Panc1 (cell line): ENCODE data around the gene MAML3. TPM values are rescaled to one million over a fixed set of nuclear protein-coding genes. Genes with fewer than 3 reads are reported as not detected.

ENCODE experiments used
- ATAC-seq: fragments of 200-7000 bp; cut with Tn5 transposase; 2 replicates; pipeline ENCODE4 v1.9.1; 2020; ENCODE audit warnings: mild to moderate bottlenecking, moderate library complexity
- BruUV-seq: library from RNA; stranded (reverse); fragments of 400-500 nt; replicated peaks from 2 replicates; lab custom pipeline; 2021; lab: Mats Ljungman, UMichigan
- CTCF ChIA-PET: fragments of 300-600 bp; sonication (Branson Sonifier 250); formaldehyde crosslinking; loops from one replicate; lab custom pipeline; 2022; ENCODE audit warnings: antibody characterized with exemption; lab: Charles Lee
- POLR2A ChIA-PET: fragments of 300-600 bp; sonication (Branson Sonifier 250); formaldehyde crosslinking; loops from one replicate; lab custom pipeline; 2022; ENCODE audit warnings: antibody characterized with exemption; lab: Charles Lee
- DNase-seq: peaks from one replicate; pipeline ENCODE4 v3.0.0-alpha.2; 2010; ENCODE audit warnings: low read depth, low spot score
- H3K27ac ChIP-seq: 2 replicates; pipeline ENCODE4 v1.5.1; 2011; ENCODE audit warnings: mild to moderate bottlenecking, low read length, inconsistent platforms
- H3K27me3 ChIP-seq: fragments of 200-500 bp; sonication (Bioruptor generic); 2 replicates; pipeline ENCODE4 v1.6.0; 2014; ENCODE audit warnings: low read length, inconsistent platforms; ENCODE audit not compliant: control insufficient read depth, insufficient read depth
- H3K36me3 ChIP-seq: fragments of 200-500 bp; sonication (Bioruptor generic); 2 replicates; pipeline ENCODE4 v1.5.1; 2014; ENCODE audit warnings: inconsistent platforms, mild to moderate bottlenecking, low read length, moderate library complexity; ENCODE audit not compliant: control insufficient read depth, insufficient read depth
- H3K4me1 ChIP-seq: 2 replicates; pipeline ENCODE4 v1.5.1; 2011; ENCODE audit warnings: inconsistent platforms, mild to moderate bottlenecking, low read length, moderate library complexity; ENCODE audit not compliant: control insufficient read depth, insufficient read depth
- H3K4me3 ChIP-seq, 2 experiments: 2 replicates each; pipeline ENCODE4 v1.5.1; 2011 to 2012; ENCODE audit warnings: low read depth in 2 of 2, low read length in 2 of 2, mild to moderate bottlenecking in 2 of 2, inconsistent platforms in 1 of 2, moderate library complexity in 1 of 2
- H3K9me3 ChIP-seq: fragments of 200-500 bp; sonication (Bioruptor generic); 2 replicates; pipeline ENCODE4 v1.5.1; 2014; ENCODE audit warnings: low read depth, mild to moderate bottlenecking, inconsistent platforms, low read length, moderate library complexity; ENCODE audit not compliant: control insufficient read depth, insufficient read depth
- CTCF ChIP-seq: fragments of 450-650 bp; IDR thresholded peaks from 2 replicates; pipeline ENCODE4 v1.5.1; 2017; ENCODE audit warnings: mild to moderate bottlenecking
- POLR2AphosphoS5 ChIP-seq: IDR thresholded peaks from 2 replicates; pipeline ENCODE4 v1.6.1; 2012; ENCODE audit warnings: mild to moderate bottlenecking, low read depth, low read length, moderate library complexity
- REST ChIP-seq, 2 experiments: IDR thresholded peaks; 2 replicates each; pipeline ENCODE4 v1.6.1; 2011 to 2012; ENCODE audit warnings: low read depth in 2 of 2, control low read depth in 1 of 2, low read length in 1 of 2, mild to moderate bottlenecking in 1 of 2, moderate library complexity in 1 of 2; ENCODE audit not compliant: insufficient read depth in 1 of 2
- SIN3A ChIP-seq: IDR thresholded peaks from 2 replicates; pipeline ENCODE4 v1.6.1; 2012; ENCODE audit warnings: low read depth, mild to moderate bottlenecking, low read length, moderate library complexity, borderline replicate concordance; ENCODE audit not compliant: insufficient read depth
- TCF7L2 ChIP-seq: IDR thresholded peaks from 2 replicates; pipeline ENCODE4 v1.6.1; 2011; ENCODE audit warnings: mild to moderate bottlenecking, low read depth, low read length, inconsistent platforms
- in situ Hi-C: cut with HindIII; loops from 2 replicates; pipeline ENCODE4 v1.10.0; 2016; ENCODE audit warnings: low sequenced_read_pairs, low pct_unique_long_range_greater_than_20kb
- intact Hi-C: fragments of 100-400 bp; cut with micrococcal nuclease; formaldehyde crosslinking; loops from one replicate; pipeline ENCODE4 v1.10.0; 2022; ENCODE audit not compliant: unreplicated experiment
- total RNA-seq: library from RNA; stranded (reverse); gene quantifications from one replicate; pipeline ENCODE4 v1.2.1, GENCODE V29; 2021; ENCODE audit not compliant: unreplicated experiment

MAML3 gene
- total RNA-seq, 1 experiment from 2014 or later, result 7.7 TPM

- Histone ChIP-seq H3K4me3 (no peak overlapping the region), H3K27ac (no peak overlapping the region), H3K4me1 (no peaks in the 10 kb centered on the region), H3K9me3 (peaks cover 6% of the 10 kb centered on the region; the same call in 1 of the 2 replicates), H3K36me3 (no peaks in the 10 kb centered on the region), H3K27me3 (no peaks in the 10 kb centered on the region)
- ChIA-PET POLR2A (no interaction called here), CTCF (interaction anchor here (0.8 kb wide), 1 partner anchor 237 kb away, joined by 3 read pairs; no protein-coding TSS in a partner anchor)
- BruUV-seq, result no TSS peak
- ATAC-seq (no peak), DNase-seq (no peak)
- intact Hi-C loops (no loop called here), in situ Hi-C loops (no loop called here)
- TF ChIP-seq REST (IDR thresholded peaks at IDR 0.05; ENCODE audit: insufficient read depth in 1 of 2, low read depth in 2 of 2, low read length in 1 of 2) (no peak), POLR2AphosphoS5 (no peak), TCF7L2 (no peak), SIN3A (no peak), CTCF (no peak)
These were observed 344.2 kb downstream of the MAML3 start for GRCh38 chr4:139809757-139810140.

GRCh38 chr4:139808808-139809756, 344.9 kb downstream of the MAML3 start:
- no peak overlapping the region for H3K27ac ChIP-seq
- TF ChIP-seq TCF7L2 (no peak), CTCF (no peak), REST (IDR thresholded peaks at IDR 0.05; ENCODE audit: insufficient read depth in 1 of 2, low read depth in 2 of 2, low read length in 1 of 2) (no peak), SIN3A (no peak), POLR2AphosphoS5 (no peak)
- CTCF ChIA-PET, result interaction anchor here (0.8 kb wide), 1 partner anchor 237 kb away, joined by 3 read pairs; no protein-coding TSS in a partner anchor

More at GRCh38 chr4:139808808-139809756, 344.9 kb downstream of the MAML3 start:
- ATAC-seq, result no peak
- intact Hi-C loops, result no loop called here
- no peaks in the 10 kb centered on the region for H3K36me3 ChIP-seq
- POLR2A ChIA-PET, result interaction anchor here (0.6 kb wide), 1 partner anchor 957 kb away, joined by 18 read pairs; no protein-coding TSS in a partner anchor
- no peaks in the 10 kb centered on the region for H3K4me1 ChIP-seq
- DNase-seq, result no peak
- H3K27me3 ChIP-seq, result no peaks in the 10 kb centered on the region
- H3K9me3 ChIP-seq, result peaks cover 6% of the 10 kb centered on the region; the same call in 1 of the 2 replicates
- in situ Hi-C loops, result no loop called here
- no TSS peak for BruUV-seq
- no peak overlapping the region for H3K4me3 ChIP-seq
